ENCODE data around the gene UBXN6.

UBXN6 gene

GRCh38 chr19:4445963-4446703 lies 11.5 kb downstream of the UBXN6 start:
- H3K27ac ChIP-seq = no peak overlapping the region
- no peak for TF ChIP-seq CTCF (conservative IDR thresholded peaks at IDR 0.05)

DNA sequence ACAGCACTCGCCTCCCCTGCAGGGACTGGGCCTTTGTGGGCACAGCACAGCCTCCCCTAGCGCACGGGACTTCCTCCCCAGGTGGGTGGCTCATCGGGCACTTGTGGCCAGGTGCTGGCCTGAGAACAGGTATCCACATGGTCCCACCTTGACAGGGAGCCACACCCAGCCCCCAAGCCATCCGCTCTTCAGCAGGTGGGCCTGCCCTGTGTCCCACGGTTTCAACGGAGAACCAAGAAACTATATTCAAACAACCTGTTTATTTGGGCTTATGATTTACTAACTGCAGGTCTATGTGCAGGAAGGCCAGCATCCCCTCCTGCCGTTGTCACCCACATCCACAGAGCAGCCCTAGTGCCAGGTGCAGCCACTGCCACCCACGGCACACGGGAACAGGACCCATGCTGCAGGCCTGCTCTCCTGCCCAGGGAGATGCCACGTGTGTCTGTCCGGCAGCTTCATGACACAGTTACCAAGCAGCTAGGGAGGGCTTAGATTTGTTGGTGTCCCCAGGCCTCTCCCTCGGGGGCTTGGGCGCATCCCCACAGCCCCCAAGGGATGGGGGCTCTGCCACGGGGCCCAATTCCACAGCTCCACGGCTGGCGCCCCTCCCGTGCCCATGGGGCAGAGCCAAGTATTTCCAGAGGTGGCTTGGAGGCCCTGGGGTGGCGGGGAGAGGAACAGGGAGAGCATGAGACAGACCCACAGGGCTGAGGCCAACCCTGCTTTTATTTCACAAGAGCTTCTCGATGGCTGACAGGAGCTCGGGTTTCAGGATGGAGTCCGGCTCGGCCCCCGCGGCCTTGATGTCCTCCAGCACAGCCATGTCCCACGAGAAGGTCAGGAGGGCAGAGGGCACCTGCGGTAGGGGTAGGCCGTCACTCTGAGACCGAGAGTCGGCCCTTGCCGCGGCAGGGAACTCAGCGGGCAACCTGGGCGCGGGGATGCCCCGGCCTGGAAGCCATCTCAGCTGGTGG lies 12.5 kb downstream of the UBXN6 start:
- H3K27ac ChIP-seq = no peak overlapping the region
- TF ChIP-seq CTCF (conservative IDR thresholded peaks at IDR 0.05) = no peak

GRCh38 chr19:4443966-4444764 lies 13.4 kb downstream of the UBXN6 start:
- H3K27ac ChIP-seq = no peak overlapping the region
- no peak for TF ChIP-seq CTCF (conservative IDR thresholded peaks at IDR 0.05)

GRCh38 chr19:4443188-4443587 lies 14.4 kb downstream of the UBXN6 start:
- TF ChIP-seq CTCF (conservative IDR thresholded peaks at IDR 0.05) = no peak
- H3K27ac ChIP-seq = no peak overlapping the region

DNA sequence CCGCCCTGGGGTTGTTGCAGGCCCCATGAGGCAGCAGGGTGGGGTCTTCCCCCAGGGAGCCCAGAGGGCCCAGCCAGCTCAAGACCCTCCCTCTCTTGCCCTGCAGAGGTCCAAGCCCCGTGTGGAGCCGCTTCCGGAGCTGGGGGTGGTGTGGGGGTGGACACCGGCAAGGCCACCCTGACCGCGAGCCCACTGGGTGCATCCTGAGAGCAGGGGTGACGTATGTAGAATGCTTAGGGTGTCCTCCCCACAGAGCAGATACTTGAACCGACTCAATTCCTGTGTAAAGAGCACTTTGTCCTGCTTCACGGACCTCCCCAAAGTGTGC lies 14.8 kb downstream of the UBXN6 start:
- no peak for TF ChIP-seq CTCF (conservative IDR thresholded peaks at IDR 0.05)
- no peak overlapping the region for H3K27ac ChIP-seq

DNA sequence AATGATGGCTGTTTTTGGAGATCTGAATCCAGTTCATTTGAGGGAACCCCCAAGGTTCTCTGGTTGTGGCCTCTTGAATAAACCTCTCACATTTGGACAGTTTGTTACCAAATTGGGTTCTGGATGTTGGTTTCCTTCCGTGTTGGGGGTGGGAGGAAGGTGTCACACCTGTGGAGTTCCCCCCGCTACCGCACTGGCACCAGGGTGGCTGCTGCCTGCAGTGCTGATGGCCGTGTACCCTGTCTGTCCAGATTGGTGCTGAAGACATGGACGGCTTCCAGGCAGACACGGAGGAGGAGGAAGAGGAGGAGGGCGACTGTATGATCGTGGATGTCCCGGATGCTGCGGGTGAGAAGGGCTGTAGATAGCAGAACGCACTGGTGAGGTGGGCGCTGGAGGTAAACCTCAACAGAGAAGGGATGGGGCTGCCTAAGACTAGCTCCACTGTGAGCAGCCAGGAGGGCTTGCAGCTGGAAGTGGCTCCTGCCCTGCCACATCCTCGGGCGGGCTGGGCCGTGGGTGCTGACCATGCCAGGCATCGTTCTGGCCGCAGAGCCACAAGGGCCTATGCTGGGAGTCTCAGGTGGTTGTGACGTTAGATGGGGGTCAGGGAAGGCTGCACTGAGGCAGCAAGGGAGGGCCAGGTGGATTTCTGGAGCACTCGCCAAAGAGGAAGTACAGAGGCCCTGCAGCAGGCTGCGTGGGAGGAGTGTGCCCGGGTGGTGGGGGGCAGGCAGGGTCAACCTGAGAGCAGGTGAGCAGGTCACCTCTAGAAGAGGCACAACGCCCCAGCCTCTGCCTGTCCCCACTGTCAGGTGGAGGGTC lies 15.4 kb downstream of the UBXN6 start:
- no peak overlapping the region for H3K27ac ChIP-seq
- no peak for TF ChIP-seq CTCF (conservative IDR thresholded peaks at IDR 0.05)

All from VCaP (cell line).